Stimulated activated CD4-positive, alpha-beta T cell treated with anti-CD3 and anti-CD28 coated beads, Interleukin-4, amount 100 ng/mL, for 4 hours (primary cell): ENCODE measurements around the gene PLEKHG2.
A peak's percentile ranks its signal among the peaks of the same experiment; 100 is the strongest.

Source experiments
- DNase-seq, 2 experiments: peaks; one replicate each; pipeline ENCODE4 v3.0.0-alpha.2; 2020

PLEKHG2 gene

GRCh38 chr19:39463403-39463802 is 50.9 kb downstream of the PLEKHG2 start:
- DNase-seq: no peak

GRCh38 chr19:39465956-39466747 is 53.7 kb downstream of the PLEKHG2 start:
- no peak for DNase-seq

GRCh38 chr19:39467941-39468340 is 55.5 kb downstream of the PLEKHG2 start:
- DNase-seq: no peak

- DNase-seq: no peak
Measured at GRCh38 chr19:39469036-39469435, 56.6 kb downstream of the PLEKHG2 start.

GRCh38 chr19:39469567-39469966 is 57.1 kb downstream of the PLEKHG2 start:
- DNase-seq: no peak

- no peak for DNase-seq
Measured at GRCh38 chr19:39470724-39471339, 58.4 kb downstream of the PLEKHG2 start.

GRCh38 chr19:39471756-39472536 is 59.5 kb downstream of the PLEKHG2 start:
- DNase-seq: no peak

- DNase-seq: no peak
Measured at GRCh38 chr19:39472746-39473442, 60.4 kb downstream of the PLEKHG2 start.

GRCh38 chr19:39473443-39473960 is 61.0 kb downstream of the PLEKHG2 start:
- DNase-seq: no peak

GRCh38 chr19:39474139-39474620 is 61.7 kb downstream of the PLEKHG2 start:
- DNase-seq: peak; percentile 64 to 75

GRCh38 chr19:39475748-39476147 is 63.3 kb downstream of the PLEKHG2 start:
- DNase-seq: no peak
